HG02610 (cell line): ENCODE results near the gene BPTF.
"Not testable (repeated sequence)": the region's sequence is repeated elsewhere in the genome, so short reads cannot be mapped to it uniquely, and the experiment has no call there.

Experiments used
- ATAC-seq: cut with Tn5 transposase; IDR thresholded peaks from one replicate; pipeline ENCODE4 v1.9.1; 2021; ENCODE audit warnings: mild to moderate bottlenecking, moderate library complexity; ENCODE audit not compliant: unreplicated experiment

BPTF gene

DNA sequence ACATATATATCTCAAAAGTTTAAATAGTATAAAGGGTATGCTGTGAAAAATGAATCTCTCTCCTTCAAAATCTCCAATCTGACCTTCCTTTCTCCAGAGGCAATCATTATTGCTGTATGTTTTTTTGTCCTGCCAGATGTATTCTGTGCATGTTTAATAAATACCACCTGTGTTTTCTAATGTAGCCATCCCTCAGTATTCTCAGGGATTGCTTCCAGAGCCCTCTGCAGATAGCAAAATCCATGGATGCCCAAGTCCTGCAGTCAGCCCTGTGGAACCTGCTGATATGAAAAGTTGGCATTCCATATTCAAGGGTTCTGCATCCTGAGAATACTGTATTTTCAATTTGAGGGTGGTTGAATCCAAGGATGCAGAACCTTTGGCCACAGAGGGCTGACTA lies 42.9 kb downstream of the BPTF start:
- no peak for ATAC-seq

GRCh38 chr17:67879662-67880061 lies 54.4 kb downstream of the BPTF start:
- no peak for ATAC-seq

GRCh38 chr17:67881083-67881482 lies 55.8 kb downstream of the BPTF start:
- no peak for ATAC-seq

DNA sequence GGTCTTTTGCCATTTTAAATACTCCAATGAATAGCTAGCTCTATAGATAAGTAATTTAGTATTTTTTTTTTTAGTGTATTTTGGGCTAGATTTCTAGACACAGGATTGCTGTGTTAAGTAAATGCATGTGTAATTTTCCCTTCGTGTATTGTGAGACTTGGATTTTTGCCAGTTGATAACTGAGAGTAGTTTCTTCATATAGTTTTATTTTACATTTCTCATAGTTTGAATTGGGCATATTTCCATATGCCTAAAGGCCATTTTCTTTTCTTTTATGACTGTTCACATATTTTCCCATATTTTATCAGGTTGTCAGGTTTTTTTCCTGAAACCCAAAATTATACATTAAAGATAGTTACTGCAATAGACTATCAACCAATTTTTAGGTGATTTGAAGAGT lies 59.4 kb downstream of the BPTF start:
- no peak for ATAC-seq

- ATAC-seq: no peak
Measured at GRCh38 chr17:67891481-67892119, 66.3 kb downstream of the BPTF start.

DNA sequence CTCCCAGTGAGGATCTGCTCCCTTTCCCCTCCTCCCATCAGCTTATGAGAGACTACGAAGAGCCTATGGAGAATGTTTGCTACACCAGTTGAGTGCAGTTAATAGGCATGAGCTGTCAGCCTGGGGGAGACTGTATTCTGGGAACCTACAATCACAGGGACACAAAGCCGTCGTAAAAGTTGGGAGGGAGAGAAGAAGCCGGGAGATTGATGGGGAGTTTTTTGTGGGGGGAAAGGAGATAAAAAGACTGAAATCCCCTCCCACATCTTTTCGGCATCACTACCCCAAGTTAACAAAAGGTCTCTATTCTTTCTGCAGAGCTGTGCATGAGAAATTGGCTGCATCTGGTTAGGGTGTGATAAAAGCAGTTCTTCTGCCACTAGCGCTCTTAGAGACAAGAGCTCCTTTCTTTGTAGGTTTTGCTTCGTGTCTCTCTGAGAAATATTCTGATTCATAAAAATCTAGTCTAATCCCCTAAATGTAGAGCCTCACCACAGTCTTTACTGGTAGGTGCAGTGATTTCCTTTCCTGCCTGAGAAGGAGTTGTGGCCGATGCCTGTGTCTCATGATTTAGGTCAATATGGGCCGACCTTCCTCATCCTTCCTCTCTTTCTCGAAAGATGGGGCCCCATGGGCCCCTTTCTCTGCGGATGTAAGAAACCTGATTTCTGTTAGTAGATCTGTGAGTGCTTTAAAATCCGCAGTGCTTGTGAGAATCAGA lies 77.4 kb downstream of the BPTF start:
- no peak for ATAC-seq

DNA sequence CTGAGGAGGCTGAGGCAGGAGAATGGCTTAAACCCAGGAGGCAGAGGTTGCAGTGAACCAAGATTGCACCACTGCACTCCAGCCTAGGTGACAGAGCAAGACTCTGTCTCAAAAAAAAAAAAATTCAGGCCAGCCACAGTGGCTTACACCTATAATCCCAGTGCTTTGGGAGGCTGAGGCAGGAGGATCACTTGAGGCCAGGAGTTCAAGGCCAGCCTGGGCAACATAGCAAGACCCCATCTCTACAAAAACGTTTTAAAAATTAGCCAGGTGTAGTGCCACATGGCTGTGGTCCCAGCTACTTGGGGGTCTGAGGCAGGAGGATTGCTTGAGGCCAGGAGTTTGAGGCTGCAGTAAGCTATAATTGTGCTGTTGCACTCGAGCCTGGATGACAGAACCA lies 80.0 kb downstream of the BPTF start:
- not testable (repeated sequence) for ATAC-seq

DNA sequence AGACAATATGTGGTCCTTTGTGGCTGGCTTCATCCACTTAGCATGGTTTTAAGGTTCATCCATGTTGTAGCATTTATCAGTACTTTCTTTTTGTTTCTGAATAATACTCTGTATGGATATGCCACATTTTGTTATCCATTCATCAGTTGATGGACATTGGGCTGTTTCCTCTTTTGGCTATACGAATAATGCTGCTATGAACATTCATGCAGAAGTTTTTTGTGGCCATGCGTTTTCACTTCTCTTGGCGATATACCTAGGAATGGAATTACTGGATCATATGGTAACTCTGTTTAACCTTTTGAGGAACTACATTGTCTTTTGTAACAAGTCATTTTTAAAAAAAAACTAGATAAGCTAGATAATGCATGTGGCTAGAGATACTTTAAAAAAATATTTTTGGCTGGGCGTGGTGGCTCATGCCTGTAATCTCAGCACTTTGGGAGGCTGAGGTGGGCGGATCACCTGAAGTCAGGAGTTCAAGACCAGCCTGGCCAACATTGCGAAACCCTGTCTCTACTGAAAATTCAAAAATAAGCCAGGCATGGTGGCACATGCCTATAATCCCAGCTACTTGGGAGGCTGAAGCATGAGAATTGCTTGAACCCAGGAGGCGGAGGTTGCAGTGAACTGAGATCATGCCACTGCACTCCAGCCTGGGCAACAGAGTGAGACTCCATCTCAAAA lies 85.0 kb downstream of the BPTF start:
- ATAC-seq: not testable (repeated sequence)

- ATAC-seq: no peak
Measured at GRCh38 chr17:67911059-67911782, 85.9 kb downstream of the BPTF start.

GRCh38 chr17:67912088-67912487 lies 86.8 kb downstream of the BPTF start:
- ATAC-seq: no peak

GRCh38 chr17:67912656-67913055 lies 87.4 kb downstream of the BPTF start:
- ATAC-seq: no peak

DNA sequence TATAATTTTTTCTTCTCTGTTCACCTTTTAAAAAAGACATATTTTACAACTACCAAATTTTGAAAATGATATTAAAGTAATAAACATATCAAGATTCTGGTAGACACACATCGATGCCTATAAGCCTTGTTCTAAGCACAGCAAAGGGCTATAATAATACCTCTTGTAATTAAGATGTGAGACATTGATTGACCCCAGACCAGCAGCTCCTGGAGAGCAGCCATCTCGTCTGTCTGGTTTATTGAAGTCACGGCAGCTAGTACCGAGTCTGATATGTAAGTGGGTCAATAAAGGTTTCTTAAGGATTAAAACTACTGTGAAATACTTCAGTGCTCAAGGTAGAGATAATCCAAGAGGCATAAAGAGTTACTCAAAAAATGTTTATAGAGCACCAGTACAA lies 94.9 kb downstream of the BPTF start:
- ATAC-seq: no peak

DNA sequence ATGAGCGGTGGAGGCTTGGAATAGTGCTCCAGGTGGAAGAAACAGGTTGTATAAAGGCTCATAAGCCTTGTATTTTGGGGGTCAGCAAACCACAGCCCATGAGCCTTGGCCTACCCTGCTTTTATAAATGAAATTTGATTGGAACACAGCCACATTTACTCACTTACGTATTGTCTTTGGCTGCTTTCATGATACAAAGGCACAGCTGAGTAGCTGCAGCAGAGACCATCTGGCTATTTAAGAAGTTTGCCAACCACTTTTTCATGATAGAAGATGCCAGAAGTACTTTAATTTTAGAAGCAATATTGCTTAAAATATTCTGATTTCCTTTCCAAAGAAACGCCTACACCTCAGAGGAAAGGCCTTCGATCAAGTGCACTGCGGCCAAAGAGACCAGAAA lies 97.2 kb downstream of the BPTF start:
- ATAC-seq: no peak

DNA sequence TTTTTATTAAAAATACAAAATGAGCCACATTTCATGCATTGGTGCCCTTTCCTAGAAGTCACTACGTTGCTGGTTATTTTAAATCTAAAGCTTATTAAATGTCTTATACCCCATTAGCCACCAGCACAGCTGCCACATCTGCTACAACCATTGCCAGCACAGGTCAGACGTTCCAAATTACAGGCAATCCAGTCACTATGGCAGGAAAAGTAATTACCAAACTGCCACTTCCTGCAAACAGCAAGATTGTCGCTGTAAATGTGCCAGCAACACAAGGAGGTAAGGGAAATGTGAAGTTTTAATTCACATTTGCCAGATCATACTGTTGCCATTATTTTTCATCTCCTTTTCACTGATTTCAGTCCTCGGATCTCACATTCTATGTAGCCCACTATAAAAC lies 103.5 kb downstream of the BPTF start:
- ATAC-seq: not testable (repeated sequence)

- ATAC-seq: no peak
Measured at GRCh38 chr17:67931227-67931626, 105.9 kb downstream of the BPTF start.

DNA sequence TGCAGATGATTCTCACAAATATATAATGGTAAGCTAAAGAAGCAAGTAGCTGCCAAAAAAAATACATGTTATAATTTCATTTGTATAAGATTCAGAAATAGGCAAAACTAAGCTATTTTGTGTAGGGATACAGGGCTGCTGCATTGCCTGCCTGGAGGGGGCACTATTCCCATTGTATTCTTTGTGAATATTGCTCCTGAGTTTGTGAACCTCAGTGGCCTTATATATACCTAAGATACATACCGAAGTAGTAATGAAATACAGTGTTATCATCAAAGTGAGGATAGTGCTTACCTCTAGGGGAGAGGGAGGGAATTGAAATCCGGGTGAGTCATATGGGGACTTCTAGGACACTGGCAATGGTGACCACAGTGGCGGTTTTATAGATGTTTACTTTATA lies 117.5 kb downstream of the BPTF start:
- ATAC-seq: no peak

DNA sequence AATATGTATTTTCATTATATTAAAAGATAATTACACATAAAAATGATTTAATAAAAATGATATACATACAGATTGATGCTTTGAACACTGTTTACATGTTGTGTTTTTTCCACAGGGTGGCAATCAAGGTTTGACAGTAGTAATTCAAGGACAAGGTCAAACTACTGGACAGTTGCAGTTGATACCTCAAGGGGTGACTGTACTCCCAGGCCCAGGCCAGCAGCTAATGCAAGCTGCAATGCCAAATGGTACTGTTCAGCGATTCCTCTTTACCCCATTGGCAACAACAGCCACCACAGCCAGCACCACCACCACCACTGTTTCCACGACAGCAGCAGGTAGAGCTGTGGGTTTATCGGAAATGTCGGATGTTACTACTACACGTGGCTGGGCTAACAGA lies 118.7 kb downstream of the BPTF start:
- ATAC-seq: no peak

DNA sequence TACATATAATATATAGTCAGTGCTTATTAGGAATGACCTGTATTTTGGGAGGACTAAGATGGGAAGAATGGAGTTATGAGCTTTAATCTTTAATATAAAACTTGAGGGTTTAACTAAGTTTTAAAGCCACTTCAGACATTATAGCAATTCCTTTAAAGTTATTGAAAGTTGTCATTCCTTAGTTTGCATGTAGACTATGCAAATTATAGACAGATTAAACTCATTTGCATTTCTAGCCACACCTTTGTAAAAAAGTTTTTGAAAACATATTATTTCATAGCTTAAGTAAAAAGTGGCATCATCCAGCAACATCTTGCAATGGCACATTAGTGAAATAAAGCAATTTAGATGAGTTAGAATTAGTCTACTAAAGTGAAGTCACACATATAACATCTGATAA lies 121.2 kb downstream of the BPTF start:
- no peak for ATAC-seq

DNA sequence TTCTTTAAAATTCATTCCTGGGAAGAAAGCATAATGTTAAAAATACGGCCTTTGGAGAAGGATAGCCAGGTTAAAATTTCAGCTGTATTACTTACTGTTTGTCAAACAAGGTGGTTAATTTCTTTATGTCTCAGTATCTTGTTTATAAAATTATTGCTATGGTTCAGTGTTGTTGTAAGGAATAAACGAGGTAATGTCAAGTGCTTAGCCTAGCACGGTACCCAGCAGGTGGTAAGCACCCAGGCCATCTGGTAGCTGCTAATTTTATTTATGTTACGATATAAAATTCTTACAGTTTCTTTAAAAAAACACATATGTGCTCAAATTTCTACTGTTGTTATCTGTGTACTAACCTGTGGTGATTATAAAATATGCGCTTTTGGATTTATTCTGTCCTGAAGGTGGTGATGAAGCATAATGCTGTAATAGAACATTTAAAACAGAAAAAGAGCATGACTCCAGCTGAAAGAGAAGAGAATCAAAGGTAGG lies 122.1 kb downstream of the BPTF start:
- no peak for ATAC-seq

GRCh38 chr17:67950945-67951344 lies 125.6 kb downstream of the BPTF start:
- no peak for ATAC-seq

- ATAC-seq: no peak
Measured at GRCh38 chr17:67959510-67959909, 134.2 kb downstream of the BPTF start.
